SK-N-SH treated with all-trans-retinoic acid at 6 μM for 48 hours (cell line): Measurements from ENCODE around the gene SEMA6B.

ENCODE experiments used
- ATAC-seq: fragments of 200-7000 bp; cut with Tn5 transposase; 3 replicates; pipeline ENCODE4 v1.9.1; 2020; ENCODE audit warnings: mild to moderate bottlenecking, moderate library complexity
- BACH2 ChIP-seq: fragments of 250-450 bp; sonication (Bioruptor Pico); IDR thresholded peaks from 2 replicates; pipeline ENCODE4 v1.9.0; 2021; ENCODE audit warnings: mild to moderate bottlenecking, borderline replicate concordance
- CSDC2 ChIP-seq: fragments of 250-450 bp; sonication (Bioruptor Pico); IDR thresholded peaks from 2 replicates; pipeline ENCODE4 v1.5.0; 2020; ENCODE audit warnings: mild to moderate bottlenecking, moderate library complexity
- ESRRG ChIP-seq: fragments of 250-450 bp; sonication (Bioruptor Pico); IDR thresholded peaks from 2 replicates; pipeline ENCODE4 v1.6.1; 2021; ENCODE audit warnings: mild to moderate bottlenecking
- GLIS3 ChIP-seq: fragments of 250-450 bp; sonication (Bioruptor Pico); IDR thresholded peaks from 2 replicates; pipeline ENCODE4 v1.5.0; 2020; ENCODE audit warnings: mild to moderate bottlenecking, moderate library complexity
- ISL1 ChIP-seq: fragments of 250-450 bp; sonication (Bioruptor Pico); IDR thresholded peaks from 2 replicates; pipeline ENCODE4 v2.1.2; 2022; ENCODE audit warnings: mild to moderate bottlenecking, moderate library complexity
- OSR1 ChIP-seq: fragments of 250-450 bp; sonication (Bioruptor Pico); IDR thresholded peaks from 2 replicates; pipeline ENCODE4 v1.8.0; 2022; ENCODE audit warnings: moderate library complexity, mild to moderate bottlenecking, inconsistent platforms
- PPARA ChIP-seq: fragments of 250-450 bp; sonication (Bioruptor Pico); IDR thresholded peaks from 2 replicates; pipeline ENCODE4 v1.5.0; 2020; ENCODE audit warnings: mild to moderate bottlenecking, borderline replicate concordance
- RARB ChIP-seq: fragments of 250-450 bp; sonication (Bioruptor Pico); IDR thresholded peaks from 2 replicates; pipeline ENCODE4 v1.8.0; 2021; ENCODE audit warnings: mild to moderate bottlenecking, moderate library complexity
- SNAI2 ChIP-seq: fragments of 250-450 bp; sonication (Bioruptor Pico); IDR thresholded peaks from 2 replicates; pipeline ENCODE4 v1.5.0; 2020; ENCODE audit warnings: mild to moderate bottlenecking, moderate library complexity
- TCF4 ChIP-seq: fragments of 250-450 bp; sonication (Bioruptor Pico); IDR thresholded peaks from 2 replicates; pipeline ENCODE4 v1.8.0; 2021; ENCODE audit warnings: mild to moderate bottlenecking, moderate library complexity, borderline replicate concordance
- ZC3H10 ChIP-seq: fragments of 250-450 bp; sonication (Bioruptor Pico); IDR thresholded peaks from 2 replicates; pipeline ENCODE4 v1.5.1; 2021; ENCODE audit warnings: mild to moderate bottlenecking, moderate library complexity
- ZFP3 ChIP-seq: fragments of 250-450 bp; sonication (Bioruptor Pico); IDR thresholded peaks from 2 replicates; pipeline ENCODE4 v1.5.0; 2020; ENCODE audit warnings: mild to moderate bottlenecking, moderate library complexity
- ZFP30 ChIP-seq: fragments of 450-650 bp; formaldehyde crosslinking; IDR thresholded peaks from 2 replicates; pipeline ENCODE4 v1.5.0; 2022; ENCODE audit warnings: mild to moderate bottlenecking, moderate library complexity
- ZNF565 ChIP-seq: fragments of 450-650 bp; formaldehyde crosslinking; conservative IDR thresholded peaks from 2 replicates; pipeline ENCODE4 v1.5.0; 2020; ENCODE audit warnings: low read depth, mild to moderate bottlenecking, moderate library complexity
- ZNF70 ChIP-seq: fragments of 450-650 bp; formaldehyde crosslinking; IDR thresholded peaks from 2 replicates; pipeline ENCODE4 v1.5.0; 2020; ENCODE audit warnings: mild to moderate bottlenecking, moderate library complexity
- ZNF8 ChIP-seq: fragments of 450-650 bp; formaldehyde crosslinking; IDR thresholded peaks from 2 replicates; pipeline ENCODE4 v1.5.0; 2020; ENCODE audit warnings: mild to moderate bottlenecking, moderate library complexity
- TF ChIP-seq, protein P1 (sequence below): fragments of 250-450 bp; sonication (Bioruptor Pico); IDR thresholded peaks from 2 replicates; pipeline ENCODE4 v1.5.1; 2020; ENCODE audit warnings: low read depth, mild to moderate bottlenecking, moderate library complexity
- TF ChIP-seq, protein P2 (sequence below): fragments of 250-450 bp; sonication (Bioruptor Pico); IDR thresholded peaks from 2 replicates; pipeline ENCODE4 v1.8.0; 2020; ENCODE audit warnings: mild to moderate bottlenecking, moderate library complexity, borderline replicate concordance
- TF ChIP-seq, protein P3 (sequence below): fragments of 250-450 bp; sonication (Bioruptor Pico); IDR thresholded peaks from 2 replicates; pipeline ENCODE4 v1.8.0; 2021; ENCODE audit warnings: low read depth, mild to moderate bottlenecking, moderate library complexity, borderline replicate concordance
- TF ChIP-seq, protein P4 (sequence below): fragments of 250-450 bp; sonication (Bioruptor Pico); IDR thresholded peaks from 2 replicates; pipeline ENCODE4 v1.5.1; 2021; ENCODE audit warnings: mild to moderate bottlenecking, moderate library complexity

The SEMA6B gene

DNA sequence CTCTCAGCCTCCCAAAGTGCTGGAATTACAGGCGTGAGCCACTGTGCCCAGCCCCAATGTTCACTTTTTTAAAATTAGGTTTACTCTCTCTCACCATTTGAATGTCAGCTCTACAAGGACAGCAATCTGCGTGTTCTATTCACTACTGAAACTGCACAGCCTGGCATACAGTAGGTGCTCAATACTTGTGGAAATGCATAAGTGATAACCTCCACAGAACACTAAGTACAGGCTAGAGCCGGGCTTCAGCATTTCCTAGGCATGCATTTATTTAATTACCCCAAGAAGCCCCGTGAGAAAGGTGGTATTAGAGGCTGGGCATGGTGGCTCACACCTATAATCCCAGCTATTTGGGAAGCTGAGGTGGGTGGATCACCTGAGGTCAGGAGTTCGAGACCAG lies 46.7 kb upstream of the SEMA6B start (continued):
- TF ChIP-seq SNAI2 (CRISPR knock-in tag) (no peak), OSR1 (CRISPR knock-in tag) (no peak), ZNF565 (CRISPR knock-in tag) (no peak), PPARA (CRISPR knock-in tag) (no peak)
- TF ChIP-seq, all 23 proteins: peak for 0

DNA sequence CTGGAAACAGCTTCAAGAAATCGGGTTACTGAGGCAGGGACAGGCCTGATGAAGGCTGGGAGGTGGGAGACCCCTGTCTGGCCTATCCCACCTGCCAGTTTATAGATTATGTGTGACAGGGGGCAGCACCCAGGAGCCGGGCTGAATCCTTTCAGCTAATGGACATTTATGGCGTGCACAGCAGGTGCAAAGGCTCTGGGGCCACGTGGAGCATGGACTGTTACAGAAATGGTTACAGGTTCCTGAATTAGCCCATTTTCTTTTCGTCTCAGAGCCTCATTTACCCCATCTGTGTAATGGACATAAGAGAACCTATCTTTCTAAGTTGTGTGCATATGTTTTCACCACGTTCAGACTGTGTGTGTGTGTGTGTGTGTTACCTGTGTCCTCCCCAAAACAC lies 45.4 kb upstream of the SEMA6B start:
- no peak for ATAC-seq
- TF ChIP-seq, protein P1, sequence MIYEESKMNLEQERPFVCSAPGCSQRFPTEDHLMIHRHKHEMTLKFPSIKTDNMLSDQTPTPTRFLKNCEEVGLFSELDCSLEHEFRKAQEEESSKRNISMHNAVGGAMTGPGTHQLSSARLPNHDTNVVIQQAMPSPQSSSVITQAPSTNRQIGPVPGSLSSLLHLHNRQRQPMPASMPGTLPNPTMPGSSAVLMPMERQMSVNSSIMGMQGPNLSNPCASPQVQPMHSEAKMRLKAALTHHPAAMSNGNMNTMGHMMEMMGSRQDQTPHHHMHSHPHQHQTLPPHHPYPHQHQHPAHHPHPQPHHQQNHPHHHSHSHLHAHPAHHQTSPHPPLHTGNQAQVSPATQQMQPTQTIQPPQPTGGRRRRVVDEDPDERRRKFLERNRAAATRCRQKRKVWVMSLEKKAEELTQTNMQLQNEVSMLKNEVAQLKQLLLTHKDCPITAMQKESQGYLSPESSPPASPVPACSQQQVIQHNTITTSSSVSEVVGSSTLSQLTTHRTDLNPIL (CRISPR knock-in tag), result no peak
- TF ChIP-seq, protein P2, sequence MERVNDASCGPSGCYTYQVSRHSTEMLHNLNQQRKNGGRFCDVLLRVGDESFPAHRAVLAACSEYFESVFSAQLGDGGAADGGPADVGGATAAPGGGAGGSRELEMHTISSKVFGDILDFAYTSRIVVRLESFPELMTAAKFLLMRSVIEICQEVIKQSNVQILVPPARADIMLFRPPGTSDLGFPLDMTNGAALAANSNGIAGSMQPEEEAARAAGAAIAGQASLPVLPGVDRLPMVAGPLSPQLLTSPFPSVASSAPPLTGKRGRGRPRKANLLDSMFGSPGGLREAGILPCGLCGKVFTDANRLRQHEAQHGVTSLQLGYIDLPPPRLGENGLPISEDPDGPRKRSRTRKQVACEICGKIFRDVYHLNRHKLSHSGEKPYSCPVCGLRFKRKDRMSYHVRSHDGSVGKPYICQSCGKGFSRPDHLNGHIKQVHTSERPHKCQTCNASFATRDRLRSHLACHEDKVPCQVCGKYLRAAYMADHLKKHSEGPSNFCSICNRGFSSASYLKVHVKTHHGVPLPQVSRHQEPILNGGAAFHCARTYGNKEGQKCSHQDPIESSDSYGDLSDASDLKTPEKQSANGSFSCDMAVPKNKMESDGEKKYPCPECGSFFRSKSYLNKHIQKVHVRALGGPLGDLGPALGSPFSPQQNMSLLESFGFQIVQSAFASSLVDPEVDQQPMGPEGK (CRISPR knock-in tag), result no peak
- no peak for TF ChIP-seq SNAI2 (CRISPR knock-in tag)
- TF ChIP-seq, protein P3, sequence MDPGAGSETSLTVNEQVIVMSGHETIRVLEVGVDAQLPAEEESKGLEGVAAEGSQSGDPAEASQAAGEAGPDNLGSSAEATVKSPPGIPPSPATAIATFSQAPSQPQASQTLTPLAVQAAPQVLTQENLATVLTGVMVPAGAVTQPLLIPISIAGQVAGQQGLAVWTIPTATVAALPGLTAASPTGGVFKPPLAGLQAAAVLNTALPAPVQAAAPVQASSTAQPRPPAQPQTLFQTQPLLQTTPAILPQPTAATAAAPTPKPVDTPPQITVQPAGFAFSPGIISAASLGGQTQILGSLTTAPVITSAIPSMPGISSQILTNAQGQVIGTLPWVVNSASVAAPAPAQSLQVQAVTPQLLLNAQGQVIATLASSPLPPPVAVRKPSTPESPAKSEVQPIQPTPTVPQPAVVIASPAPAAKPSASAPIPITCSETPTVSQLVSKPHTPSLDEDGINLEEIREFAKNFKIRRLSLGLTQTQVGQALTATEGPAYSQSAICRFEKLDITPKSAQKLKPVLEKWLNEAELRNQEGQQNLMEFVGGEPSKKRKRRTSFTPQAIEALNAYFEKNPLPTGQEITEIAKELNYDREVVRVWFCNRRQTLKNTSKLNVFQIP (CRISPR knock-in tag), result no peak
- TF ChIP-seq RARB (CRISPR knock-in tag), result no peak
- TF ChIP-seq ZFP30 (CRISPR knock-in tag), result no peak
- no peak for TF ChIP-seq ZNF8
- no peak for TF ChIP-seq BACH2 (CRISPR knock-in tag)
- TF ChIP-seq, protein P4, sequence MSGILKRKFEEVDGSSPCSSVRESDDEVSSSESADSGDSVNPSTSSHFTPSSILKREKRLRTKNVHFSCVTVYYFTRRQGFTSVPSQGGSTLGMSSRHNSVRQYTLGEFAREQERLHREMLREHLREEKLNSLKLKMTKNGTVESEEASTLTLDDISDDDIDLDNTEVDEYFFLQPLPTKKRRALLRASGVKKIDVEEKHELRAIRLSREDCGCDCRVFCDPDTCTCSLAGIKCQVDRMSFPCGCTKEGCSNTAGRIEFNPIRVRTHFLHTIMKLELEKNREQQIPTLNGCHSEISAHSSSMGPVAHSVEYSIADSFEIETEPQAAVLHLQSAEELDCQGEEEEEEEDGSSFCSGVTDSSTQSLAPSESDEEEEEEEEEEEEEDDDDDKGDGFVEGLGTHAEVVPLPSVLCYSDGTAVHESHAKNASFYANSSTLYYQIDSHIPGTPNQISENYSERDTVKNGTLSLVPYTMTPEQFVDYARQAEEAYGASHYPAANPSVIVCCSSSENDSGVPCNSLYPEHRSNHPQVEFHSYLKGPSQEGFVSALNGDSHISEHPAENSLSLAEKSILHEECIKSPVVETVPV, result no peak
- no peak for TF ChIP-seq GLIS3 (CRISPR knock-in tag)
- no peak for TF ChIP-seq ZNF565 (CRISPR knock-in tag)
- no peak for TF ChIP-seq ZFP3

DNA sequence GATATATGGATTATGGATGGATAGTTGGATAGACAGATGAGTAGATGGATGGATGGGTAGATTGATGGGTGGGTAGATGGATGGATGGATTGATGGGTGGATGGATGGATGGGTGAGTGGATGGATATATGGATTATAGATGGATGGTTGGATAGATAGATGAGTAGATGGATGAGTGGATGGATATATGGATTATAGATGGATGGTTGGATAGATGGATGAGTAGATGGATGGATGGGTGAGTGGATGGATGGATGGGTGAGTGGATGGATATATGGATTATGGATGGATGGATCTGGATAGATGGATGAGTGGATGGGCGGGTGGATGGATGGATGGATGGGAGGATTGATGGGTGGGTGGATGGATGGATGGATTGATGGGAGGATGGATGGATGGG lies 43.4 kb upstream of the SEMA6B start:
- ATAC-seq, result no peak
- TF ChIP-seq CSDC2 (CRISPR knock-in tag), result no peak
- TF ChIP-seq, protein P1 (CRISPR knock-in tag), result no peak
- no peak for TF ChIP-seq TCF4
- no peak for TF ChIP-seq ZNF8
- no peak for TF ChIP-seq ESRRG (CRISPR knock-in tag)
- TF ChIP-seq, protein P3 (CRISPR knock-in tag), result no peak
- TF ChIP-seq ZC3H10 (CRISPR knock-in tag), result no peak
- no peak for TF ChIP-seq PPARA (CRISPR knock-in tag)

DNA sequence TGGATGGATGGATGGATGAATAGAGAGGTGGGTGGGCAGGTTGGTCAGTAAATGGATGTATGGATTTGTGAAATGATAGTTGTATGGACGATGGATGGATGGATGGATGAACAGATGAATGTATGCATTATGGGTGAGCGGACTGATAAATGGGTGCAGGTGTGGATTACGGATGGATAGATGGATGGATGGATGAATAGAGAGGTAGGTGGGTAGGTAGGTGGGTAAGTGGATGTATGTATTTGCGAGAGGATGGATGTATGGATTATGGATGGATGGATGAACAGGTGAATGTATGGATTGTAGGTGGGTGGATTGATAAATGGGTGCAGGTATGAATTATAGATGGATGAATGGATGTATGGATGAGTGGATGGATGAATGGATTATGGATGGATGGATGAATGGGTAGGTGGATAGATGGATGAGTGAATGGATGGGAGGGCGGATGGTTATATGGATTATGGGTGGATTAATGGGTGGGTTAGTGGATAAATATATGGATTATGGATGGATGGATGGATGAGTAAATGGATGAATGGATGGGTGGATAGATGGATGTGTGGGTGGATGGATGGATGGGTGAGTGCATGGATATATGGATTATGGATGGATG lies 42.8 kb upstream of the SEMA6B start:
- TF ChIP-seq ZC3H10 (CRISPR knock-in tag) (no peak), ZNF565 (CRISPR knock-in tag) (no peak), OSR1 (CRISPR knock-in tag) (no peak), ZNF70 (CRISPR knock-in tag) (no peak), ISL1 (no peak), ZNF8 (no peak)
- TF ChIP-seq, protein P3 (CRISPR knock-in tag), result no peak
- TF ChIP-seq, protein P4, result no peak
- no peak for ATAC-seq
